MM.1S (cell line): Measurements from ENCODE around the gene FAU.

ENCODE experiments used
- EZH2 ChIP-seq: fragments of 300-600 bp; sonication (generic); optimal IDR thresholded peaks from 2 replicates; pipeline ENCODE3; 2017; ENCODE audit warnings: low read depth, mild to moderate bottlenecking, antibody characterized with exemption, low read length, mixed read lengths
- EZH2phosphoT487 ChIP-seq: fragments of 300-600 bp; sonication (generic); IDR thresholded peaks from 2 replicates; pipeline ENCODE4 v1.6.1; 2018; ENCODE audit warnings: antibody characterized with exemption, low read length
- TF ChIP-seq, protein P1 (sequence below): fragments of 300-600 bp; sonication (generic); IDR thresholded peaks from 2 replicates; pipeline ENCODE4 v1.5.1; 2016; ENCODE audit warnings: antibody characterized with exemption, low read length, mixed read lengths

DNA sequence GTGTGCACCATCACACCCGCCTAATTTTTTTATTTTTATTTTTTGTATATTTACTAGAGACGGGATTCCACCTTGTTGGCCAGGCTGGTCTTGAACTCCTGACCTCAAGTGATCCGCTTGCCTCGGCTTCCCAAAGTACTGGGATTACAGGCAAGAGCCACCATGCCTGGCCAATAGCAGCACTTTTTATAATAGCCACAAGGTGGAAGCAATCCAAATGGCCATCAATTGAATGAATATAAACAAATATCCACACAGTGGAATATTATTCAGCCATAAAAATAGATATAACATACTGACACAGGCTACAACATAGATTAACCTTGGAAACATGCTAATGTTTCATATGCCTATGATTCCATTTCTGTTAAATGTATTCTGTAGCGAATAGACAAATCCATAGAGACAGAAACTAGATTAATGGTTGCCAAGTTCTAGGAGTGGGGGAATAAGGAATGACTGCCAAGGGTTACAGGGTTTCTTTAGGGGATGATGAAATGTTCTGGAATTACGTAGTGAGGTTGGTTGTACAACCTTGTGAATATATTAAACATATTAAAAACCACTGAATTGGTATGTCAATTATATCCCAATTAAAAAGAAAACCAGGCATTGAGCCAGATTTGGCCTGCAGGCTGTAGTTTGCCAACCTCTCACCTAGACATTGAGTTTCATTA is 21.1 kb downstream of the FAU start:
- no peak for TF ChIP-seq EZH2phosphoT487
- TF ChIP-seq, protein P1, sequence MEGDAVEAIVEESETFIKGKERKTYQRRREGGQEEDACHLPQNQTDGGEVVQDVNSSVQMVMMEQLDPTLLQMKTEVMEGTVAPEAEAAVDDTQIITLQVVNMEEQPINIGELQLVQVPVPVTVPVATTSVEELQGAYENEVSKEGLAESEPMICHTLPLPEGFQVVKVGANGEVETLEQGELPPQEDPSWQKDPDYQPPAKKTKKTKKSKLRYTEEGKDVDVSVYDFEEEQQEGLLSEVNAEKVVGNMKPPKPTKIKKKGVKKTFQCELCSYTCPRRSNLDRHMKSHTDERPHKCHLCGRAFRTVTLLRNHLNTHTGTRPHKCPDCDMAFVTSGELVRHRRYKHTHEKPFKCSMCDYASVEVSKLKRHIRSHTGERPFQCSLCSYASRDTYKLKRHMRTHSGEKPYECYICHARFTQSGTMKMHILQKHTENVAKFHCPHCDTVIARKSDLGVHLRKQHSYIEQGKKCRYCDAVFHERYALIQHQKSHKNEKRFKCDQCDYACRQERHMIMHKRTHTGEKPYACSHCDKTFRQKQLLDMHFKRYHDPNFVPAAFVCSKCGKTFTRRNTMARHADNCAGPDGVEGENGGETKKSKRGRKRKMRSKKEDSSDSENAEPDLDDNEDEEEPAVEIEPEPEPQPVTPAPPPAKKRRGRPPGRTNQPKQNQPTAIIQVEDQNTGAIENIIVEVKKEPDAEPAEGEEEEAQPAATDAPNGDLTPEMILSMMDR = peak; percentile 20
- TF ChIP-seq EZH2 = no peak
